ENCODE data around the gene EVA1B.

EVA1B gene

DNA sequence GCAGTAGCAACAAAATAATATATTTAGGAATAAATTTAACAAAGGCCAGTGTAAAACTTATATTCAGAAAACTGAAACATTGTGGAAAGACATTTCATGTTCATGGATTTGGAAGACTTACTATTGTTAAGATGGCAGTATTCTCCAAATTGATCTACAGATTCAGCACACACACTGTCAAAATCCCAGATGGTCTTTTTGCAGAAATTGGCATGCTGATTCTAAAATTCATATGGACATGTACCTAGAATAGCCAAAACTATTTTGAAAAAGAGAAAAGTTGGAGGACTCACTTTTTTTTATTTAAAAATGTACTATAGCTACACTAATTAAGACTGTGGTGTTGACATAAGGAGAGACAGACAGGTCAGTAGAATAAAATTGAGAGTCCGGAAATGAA is 49.2 kb downstream of the EVA1B start:
- DNase-seq: no peak

DNA sequence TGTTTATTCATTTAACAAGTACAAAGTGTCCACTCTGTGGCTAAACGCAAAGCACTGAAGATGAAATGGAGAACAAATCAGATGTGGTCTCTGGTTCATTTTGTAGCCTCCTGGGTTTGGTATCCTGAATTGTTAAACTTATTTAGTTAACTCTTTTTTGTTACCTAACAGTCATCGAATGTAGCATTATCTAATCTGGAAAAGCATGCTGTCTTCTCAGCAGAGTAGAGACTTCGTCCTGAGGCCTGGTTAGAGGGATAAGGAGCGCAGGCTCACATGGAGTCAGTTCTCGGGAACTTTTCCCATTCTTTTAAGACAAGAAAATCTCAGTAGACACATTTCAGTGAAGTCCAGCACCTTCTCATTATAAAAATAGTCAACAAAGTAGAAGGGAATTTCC is 50.4 kb downstream of the EVA1B start:
- no peak for DNase-seq
